WTC11 (cell line): Measurements from ENCODE around the gene PRM2. TPM values are rescaled to one million over a fixed set of nuclear protein-coding genes. Genes with fewer than 3 reads are reported as not detected.

ENCODE experiments used
- ATAC-seq: fragments of 200-7000 bp; cut with Tn5 transposase; 2 replicates; pipeline ENCODE4 v1.10.0; 2021; ENCODE audit warnings: mild to moderate bottlenecking, moderate library complexity
- CTCF ChIA-PET: fragments of 300-600 bp; sonication (Branson Sonifier 250); formaldehyde crosslinking; loops from one replicate; lab custom pipeline; 2021; ENCODE audit warnings: antibody characterized with exemption; lab: Charles Lee
- POLR2A ChIA-PET: fragments of 350-600 bp; sonication (Branson Sonifier 250); formaldehyde crosslinking; loops from one replicate; lab custom pipeline; 2021; ENCODE audit warnings: antibody characterized with exemption; lab: Charles Lee
- DNase-seq: peaks from one replicate; pipeline ENCODE4 v3.0.0; 2021; ENCODE audit warnings: low spot score
- H3K27ac Mint-ChIP-seq: 2 replicates; pipeline ENCODE4 v1.8.0; 2021; ENCODE audit warnings: mixed read lengths
- H3K27me3 Mint-ChIP-seq: 2 replicates; pipeline ENCODE4 v1.8.0; 2021; ENCODE audit warnings: low read depth, mild to moderate bottlenecking, moderate library complexity, mixed read lengths
- H3K36me3 Mint-ChIP-seq: 2 replicates; pipeline ENCODE4 v1.8.0; 2021; ENCODE audit warnings: mixed read lengths
- H3K4me1 Mint-ChIP-seq: 2 replicates; pipeline ENCODE4 v1.8.0; 2022; ENCODE audit warnings: mixed read lengths
- H3K4me3 Mint-ChIP-seq: 2 replicates; pipeline ENCODE4 v1.8.0; 2021; ENCODE audit warnings: mild to moderate bottlenecking, moderate library complexity, mixed read lengths
- H3K9me3 Mint-ChIP-seq: 2 replicates; pipeline ENCODE4 v1.8.0; 2021; ENCODE audit warnings: mixed read lengths
- ATF2 ChIP-seq: sonication (generic); formaldehyde crosslinking; IDR thresholded peaks from 2 replicates; pipeline ENCODE4 v1.8.1; 2022; ENCODE audit warnings: low read depth, missing genetic modification reagents, borderline replicate concordance
- CBFB ChIP-seq: sonication (generic); formaldehyde crosslinking; IDR thresholded peaks from 2 replicates; pipeline ENCODE4 v1.8.1; 2022; ENCODE audit warnings: mild to moderate bottlenecking, low read depth, missing genetic modification reagents
- CREB1 ChIP-seq: sonication (generic); formaldehyde crosslinking; IDR thresholded peaks from 2 replicates; pipeline ENCODE4 v1.8.0; 2023; ENCODE audit warnings: mild to moderate bottlenecking, missing genetic modification reagents
- CREM ChIP-seq: sonication (generic); formaldehyde crosslinking; IDR thresholded peaks from 2 replicates; pipeline ENCODE4 v1.8.1; 2022; ENCODE audit warnings: mild to moderate bottlenecking, missing genetic modification reagents, moderate library complexity
- ELF4 ChIP-seq: sonication (generic); formaldehyde crosslinking; IDR thresholded peaks from 2 replicates; pipeline ENCODE4 v1.8.1; 2022; ENCODE audit warnings: low read depth, mild to moderate bottlenecking, moderate library complexity, missing genetic modification reagents
- EMX1 ChIP-seq: fragments of 250-450 bp; sonication (Bioruptor Pico); IDR thresholded peaks from 2 replicates; pipeline ENCODE4 v1.8.0; 2021; ENCODE audit warnings: mild to moderate bottlenecking
- ETV6 ChIP-seq: sonication (generic); formaldehyde crosslinking; IDR thresholded peaks from 2 replicates; pipeline ENCODE4 v1.8.1; 2022; ENCODE audit warnings: mild to moderate bottlenecking, missing genetic modification reagents
- FOXP1 ChIP-seq: sonication (generic); formaldehyde crosslinking; IDR thresholded peaks from 2 replicates; pipeline ENCODE4 v1.8.0; 2022; ENCODE audit warnings: missing genetic modification reagents, mild to moderate bottlenecking, moderate library complexity, borderline replicate concordance
- JAZF1 ChIP-seq: fragments of 250-450 bp; sonication (Bioruptor Pico); IDR thresholded peaks from 2 replicates; pipeline ENCODE4 v1.9.0; 2021; ENCODE audit warnings: moderate library complexity, mild to moderate bottlenecking, inconsistent platforms
- JUN ChIP-seq: sonication (generic); formaldehyde crosslinking; IDR thresholded peaks from 2 replicates; pipeline ENCODE4 v1.8.0; 2023; ENCODE audit warnings: mild to moderate bottlenecking, missing genetic modification reagents
- NR1H2 ChIP-seq: sonication (generic); formaldehyde crosslinking; IDR thresholded peaks from 2 replicates; pipeline ENCODE4 v1.9.0; 2021; ENCODE audit warnings: mild to moderate bottlenecking, moderate library complexity, missing genetic modification reagents
- NR2C2 ChIP-seq: sonication (generic); formaldehyde crosslinking; IDR thresholded peaks from 2 replicates; pipeline ENCODE4 v1.8.0; 2022; ENCODE audit warnings: mild to moderate bottlenecking, missing genetic modification reagents
- PRRX2 ChIP-seq: fragments of 250-450 bp; sonication (Bioruptor Pico); IDR thresholded peaks from 2 replicates; pipeline ENCODE4 v1.8.0; 2021; ENCODE audit warnings: mild to moderate bottlenecking
- SMAD4 ChIP-seq: sonication (generic); formaldehyde crosslinking; IDR thresholded peaks from 2 replicates; pipeline ENCODE4 v1.8.0; 2022; ENCODE audit warnings: mild to moderate bottlenecking, missing genetic modification reagents
- SOX15 ChIP-seq: fragments of 250-450 bp; sonication (Bioruptor Pico); IDR thresholded peaks from 2 replicates; pipeline ENCODE4 v1.9.0; 2021; ENCODE audit warnings: mild to moderate bottlenecking
- TCF7 ChIP-seq: sonication (generic); formaldehyde crosslinking; IDR thresholded peaks from 2 replicates; pipeline ENCODE4 v1.8.0; 2022; ENCODE audit warnings: mild to moderate bottlenecking, low read depth, missing genetic modification reagents, moderate library complexity
- TEAD4 ChIP-seq: sonication (generic); formaldehyde crosslinking; IDR thresholded peaks from 2 replicates; pipeline ENCODE4 v1.8.0; 2022; ENCODE audit warnings: mild to moderate bottlenecking, missing genetic modification reagents
- USF2 ChIP-seq: sonication (generic); formaldehyde crosslinking; IDR thresholded peaks from 2 replicates; pipeline ENCODE4 v1.8.1; 2023; ENCODE audit warnings: mild to moderate bottlenecking, missing genetic modification reagents, moderate library complexity
- ZNF219 ChIP-seq: sonication (generic); formaldehyde crosslinking; IDR thresholded peaks from 2 replicates; pipeline ENCODE4 v1.8.0; 2023; ENCODE audit warnings: missing genetic modification reagents, mild to moderate bottlenecking, borderline replicate concordance
- ZNF317 ChIP-seq: sonication (generic); formaldehyde crosslinking; IDR thresholded peaks from 2 replicates; pipeline ENCODE4 v1.8.1; 2023; ENCODE audit warnings: low read depth, mild to moderate bottlenecking, moderate library complexity, missing genetic modification reagents, borderline replicate concordance
- ZNF671 ChIP-seq: fragments of 250-450 bp; sonication (Bioruptor Pico); IDR thresholded peaks from 2 replicates; pipeline ENCODE4 v1.8.0; 2021; ENCODE audit warnings: mild to moderate bottlenecking
- total RNA-seq: library from RNA; stranded (reverse); gene quantifications from 3 replicates; pipeline ENCODE4 v1.2.3, GENCODE V29; 2021
- TF ChIP-seq, protein P1 (sequence below): fragments of 250-450 bp; sonication (Bioruptor Pico); IDR thresholded peaks from 2 replicates; pipeline ENCODE4 v1.9.0; 2021; ENCODE audit warnings: mild to moderate bottlenecking
- TF ChIP-seq, protein P2 (sequence below): sonication (generic); formaldehyde crosslinking; IDR thresholded peaks from 2 replicates; pipeline ENCODE4 v1.8.1; 2023; ENCODE audit warnings: mild to moderate bottlenecking, moderate library complexity, missing genetic modification reagents
- TF ChIP-seq, protein P3 (sequence below): fragments of 250-450 bp; sonication (Bioruptor Pico); IDR thresholded peaks from 2 replicates; pipeline ENCODE4 v1.8.0; 2021; ENCODE audit warnings: mild to moderate bottlenecking
- TF ChIP-seq, protein P4 (sequence below): sonication (generic); formaldehyde crosslinking; IDR thresholded peaks from 2 replicates; pipeline ENCODE4 v1.8.0; 2022; ENCODE audit warnings: mild to moderate bottlenecking, missing genetic modification reagents
- TF ChIP-seq, protein P5 (sequence below): sonication (generic); formaldehyde crosslinking; IDR thresholded peaks from 2 replicates; pipeline ENCODE4 v1.8.1; 2023; ENCODE audit warnings: mild to moderate bottlenecking, missing genetic modification reagents

Gene PRM2
- total RNA-seq, 1 experiment from 2014 or later, result not detected

DNA sequence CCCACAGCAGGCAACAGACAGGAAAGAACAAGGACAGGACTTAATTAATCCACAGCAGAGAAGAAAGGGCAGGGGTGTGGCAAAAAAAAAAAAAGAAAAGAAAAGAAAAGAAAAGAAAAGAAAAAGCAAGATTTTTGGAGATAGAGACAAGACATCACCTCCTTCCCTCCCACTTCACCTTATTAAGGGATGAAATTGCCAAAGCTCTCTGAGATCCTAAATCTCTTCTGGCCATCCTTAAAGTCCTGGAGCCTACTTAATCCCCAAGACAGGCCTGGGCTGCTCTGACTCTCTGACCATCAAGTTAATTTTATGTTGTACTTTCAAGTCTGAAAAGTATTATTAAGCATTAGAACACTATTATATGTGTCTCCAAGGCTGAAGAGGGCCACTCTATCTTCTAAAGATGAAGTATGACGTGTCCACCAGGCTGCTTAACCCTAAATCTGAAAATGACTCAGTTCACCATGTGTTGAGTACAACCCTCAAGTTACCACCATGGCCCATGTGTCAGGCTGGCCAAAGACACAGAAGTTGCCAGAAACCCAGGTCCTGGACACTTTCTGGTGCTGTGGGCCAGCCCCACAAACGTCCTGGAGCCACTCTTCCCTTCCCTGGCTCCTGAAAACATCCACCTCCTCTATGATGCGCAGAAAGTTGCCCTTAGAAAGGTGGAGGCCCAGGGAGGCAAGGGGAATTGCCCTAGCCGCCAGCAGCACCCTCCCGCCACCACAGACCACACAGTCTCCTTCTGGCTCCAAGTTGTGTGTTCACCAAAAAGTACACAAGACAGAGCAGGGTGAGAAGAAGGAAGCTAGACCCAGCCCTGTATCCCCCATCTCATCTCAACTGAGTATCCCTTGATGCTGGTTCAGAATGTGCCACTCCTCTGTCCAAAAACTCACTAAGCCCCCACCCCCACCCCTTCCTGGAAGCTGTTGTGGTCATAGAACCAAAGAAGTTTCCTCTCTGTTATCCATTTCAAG, 23.0 kb downstream of the PRM2 start:
- Mint-ChIP-seq H3K4me1 (peaks cover 41% of the 10 kb centered on the region), H3K4me3 (peak overlapping the region; percentile 77), H3K36me3 (peaks cover 19% of the 10 kb centered on the region), H3K27me3 (no peaks in the 10 kb centered on the region), H3K9me3 (no peaks in the 10 kb centered on the region), H3K27ac (peak overlapping the region; percentile 84)
- ChIA-PET POLR2A (interaction anchor here (0.8 to 1.0 kb wide), 2 partner anchors 16 to 304 kb away, joined by 3 to 4 read pairs; partner anchors contain the start of gene TNP2), CTCF (interaction anchor here (1.9 kb wide), 1 partner anchor 103 kb away, joined by 9 read pairs; no protein-coding TSS in a partner anchor)
- ATAC-seq, result no peak
- no peak for DNase-seq
- TF ChIP-seq TCF7 (CRISPR knock-in tag) (no peak), NR2C2 (CRISPR knock-in tag) (no peak), CREB1 (no peak), SOX15 (no peak), EMX1 (CRISPR knock-in tag) (no peak), JAZF1 (no peak), ZNF219 (CRISPR knock-in tag) (no peak), SMAD4 (CRISPR knock-in tag) (no peak), PRRX2 (CRISPR knock-in tag) (no peak), ATF2 (CRISPR knock-in tag) (no peak), ZNF671 (no peak), USF2 (no peak), CREM (CRISPR knock-in tag) (no peak), ETV6 (no peak), ELF4 (CRISPR knock-in tag) (no peak)
- TF ChIP-seq, protein P1, sequence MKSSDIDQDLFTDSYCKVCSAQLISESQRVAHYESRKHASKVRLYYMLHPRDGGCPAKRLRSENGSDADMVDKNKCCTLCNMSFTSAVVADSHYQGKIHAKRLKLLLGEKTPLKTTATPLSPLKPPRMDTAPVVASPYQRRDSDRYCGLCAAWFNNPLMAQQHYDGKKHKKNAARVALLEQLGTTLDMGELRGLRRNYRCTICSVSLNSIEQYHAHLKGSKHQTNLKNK, result no peak
- TF ChIP-seq, protein P2, sequence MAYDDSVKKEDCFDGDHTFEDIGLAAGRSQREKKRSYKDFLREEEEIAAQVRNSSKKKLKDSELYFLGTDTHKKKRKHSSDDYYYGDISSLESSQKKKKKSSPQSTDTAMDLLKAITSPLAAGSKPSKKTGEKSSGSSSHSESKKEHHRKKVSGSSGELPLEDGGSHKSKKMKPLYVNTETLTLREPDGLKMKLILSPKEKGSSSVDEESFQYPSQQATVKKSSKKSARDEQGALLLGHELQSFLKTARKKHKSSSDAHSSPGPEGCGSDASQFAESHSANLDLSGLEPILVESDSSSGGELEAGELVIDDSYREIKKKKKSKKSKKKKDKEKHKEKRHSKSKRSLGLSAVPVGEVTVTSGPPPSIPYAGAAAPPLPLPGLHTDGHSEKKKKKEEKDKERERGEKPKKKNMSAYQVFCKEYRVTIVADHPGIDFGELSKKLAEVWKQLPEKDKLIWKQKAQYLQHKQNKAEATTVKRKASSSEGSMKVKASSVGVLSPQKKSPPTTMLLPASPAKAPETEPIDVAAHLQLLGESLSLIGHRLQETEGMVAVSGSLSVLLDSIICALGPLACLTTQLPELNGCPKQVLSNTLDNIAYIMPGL, result no peak
- TF ChIP-seq, protein P3, sequence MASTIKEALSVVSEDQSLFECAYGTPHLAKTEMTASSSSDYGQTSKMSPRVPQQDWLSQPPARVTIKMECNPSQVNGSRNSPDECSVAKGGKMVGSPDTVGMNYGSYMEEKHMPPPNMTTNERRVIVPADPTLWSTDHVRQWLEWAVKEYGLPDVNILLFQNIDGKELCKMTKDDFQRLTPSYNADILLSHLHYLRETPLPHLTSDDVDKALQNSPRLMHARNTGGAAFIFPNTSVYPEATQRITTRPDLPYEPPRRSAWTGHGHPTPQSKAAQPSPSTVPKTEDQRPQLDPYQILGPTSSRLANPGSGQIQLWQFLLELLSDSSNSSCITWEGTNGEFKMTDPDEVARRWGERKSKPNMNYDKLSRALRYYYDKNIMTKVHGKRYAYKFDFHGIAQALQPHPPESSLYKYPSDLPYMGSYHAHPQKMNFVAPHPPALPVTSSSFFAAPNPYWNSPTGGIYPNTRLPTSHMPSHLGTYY, result no peak
- TF ChIP-seq, protein P4, sequence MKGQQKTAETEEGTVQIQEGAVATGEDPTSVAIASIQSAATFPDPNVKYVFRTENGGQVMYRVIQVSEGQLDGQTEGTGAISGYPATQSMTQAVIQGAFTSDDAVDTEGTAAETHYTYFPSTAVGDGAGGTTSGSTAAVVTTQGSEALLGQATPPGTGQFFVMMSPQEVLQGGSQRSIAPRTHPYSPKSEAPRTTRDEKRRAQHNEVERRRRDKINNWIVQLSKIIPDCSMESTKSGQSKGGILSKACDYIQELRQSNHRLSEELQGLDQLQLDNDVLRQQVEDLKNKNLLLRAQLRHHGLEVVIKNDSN (CRISPR knock-in tag), result no peak

GRCh38 chr16:11252482-11252931, 23.8 kb downstream of the PRM2 start:
- no peak for DNase-seq
- peaks cover 39% of the 10 kb centered on the region for H3K4me1 Mint-ChIP-seq
- H3K9me3 Mint-ChIP-seq, result no peaks in the 10 kb centered on the region
- CTCF ChIA-PET, result interaction anchor here (1.0 to 1.9 kb wide), 2 partner anchors 104 to 106 kb away, joined by 3 to 9 read pairs; no protein-coding TSS in a partner anchor
- POLR2A ChIA-PET, result no interaction called here
- peak overlapping the region; percentile 77 for H3K27ac Mint-ChIP-seq
- no peaks in the 10 kb centered on the region for H3K27me3 Mint-ChIP-seq
- H3K36me3 Mint-ChIP-seq, result peaks cover 19% of the 10 kb centered on the region
- no peak for ATAC-seq
- peak overlapping the region; percentile 77 for H3K4me3 Mint-ChIP-seq
- TF ChIP-seq TEAD4, result no peak
- no peak for TF ChIP-seq NR1H2 (CRISPR knock-in tag)
- no peak for TF ChIP-seq FOXP1 (CRISPR knock-in tag)
- TF ChIP-seq ZNF317, result no peak
- no peak for TF ChIP-seq PRRX2 (CRISPR knock-in tag)
- no peak for TF ChIP-seq ELF4 (CRISPR knock-in tag)
- TF ChIP-seq CBFB (CRISPR knock-in tag), result no peak
- TF ChIP-seq, protein P5, sequence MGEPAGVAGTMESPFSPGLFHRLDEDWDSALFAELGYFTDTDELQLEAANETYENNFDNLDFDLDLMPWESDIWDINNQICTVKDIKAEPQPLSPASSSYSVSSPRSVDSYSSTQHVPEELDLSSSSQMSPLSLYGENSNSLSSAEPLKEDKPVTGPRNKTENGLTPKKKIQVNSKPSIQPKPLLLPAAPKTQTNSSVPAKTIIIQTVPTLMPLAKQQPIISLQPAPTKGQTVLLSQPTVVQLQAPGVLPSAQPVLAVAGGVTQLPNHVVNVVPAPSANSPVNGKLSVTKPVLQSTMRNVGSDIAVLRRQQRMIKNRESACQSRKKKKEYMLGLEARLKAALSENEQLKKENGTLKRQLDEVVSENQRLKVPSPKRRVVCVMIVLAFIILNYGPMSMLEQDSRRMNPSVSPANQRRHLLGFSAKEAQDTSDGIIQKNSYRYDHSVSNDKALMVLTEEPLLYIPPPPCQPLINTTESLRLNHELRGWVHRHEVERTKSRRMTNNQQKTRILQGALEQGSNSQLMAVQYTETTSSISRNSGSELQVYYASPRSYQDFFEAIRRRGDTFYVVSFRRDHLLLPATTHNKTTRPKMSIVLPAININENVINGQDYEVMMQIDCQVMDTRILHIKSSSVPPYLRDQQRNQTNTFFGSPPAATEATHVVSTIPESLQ (CRISPR knock-in tag), result no peak
- no peak for TF ChIP-seq JUN
